GM12878 (cell line): ENCODE results near the gene ZMIZ1. TPM values are rescaled to one million over a fixed set of nuclear protein-coding genes. Genes with fewer than 3 reads are reported as not detected.

ENCODE experiments used
- ATAC-seq: fragments of 200-7000 bp; cut with Tn5 transposase; 3 replicates; pipeline ENCODE4 v1.9.1; 2020; ENCODE audit warnings: mild to moderate bottlenecking, moderate library complexity
- BruUV-seq: library from RNA; stranded (reverse); fragments of 400-500 nt; replicated peaks from 2 replicates; lab custom pipeline; 2021; lab: Mats Ljungman, UMichigan
- CTCF ChIA-PET: fragments of 300-600 bp; sonication (Branson Sonifier 250); formaldehyde crosslinking; extraction: SDS; loops from one replicate; lab custom pipeline; 2021; ENCODE audit warnings: inconsistent platforms; lab: Yijun Ruan, JAX
- POLR2A ChIA-PET: fragments of 350-600 bp; formaldehyde crosslinking; extraction: SDS; loops from one replicate; lab custom pipeline; 2021; ENCODE audit warnings: inconsistent platforms; lab: Charles Lee
- RAD21 ChIA-PET: fragments of 300-600 bp; sonication (Branson Sonifier 250); formaldehyde crosslinking; loops from one replicate; lab custom pipeline; 2023; ENCODE audit warnings: antibody characterized with exemption; ENCODE audit not compliant: unreplicated experiment; lab: Charles Lee
- SMC1A ChIA-PET: fragments of 300-600 bp; sonication (Branson Sonifier 250); formaldehyde crosslinking; loops from one replicate; lab custom pipeline; 2023; ENCODE audit not compliant: unreplicated experiment, uncharacterized antibody; lab: Charles Lee
- DNase-seq: peaks from one replicate; pipeline ENCODE4 v3.0.0-alpha.2; 2011; ENCODE audit warnings: low read depth, low spot score
- FAIRE-seq: peaks from 3 replicates; lab custom pipeline; 2011; peaks lifted over from hg19 to GRCh38; lab: Jason Lieb, UNC
- H2AFZ ChIP-seq: 2 replicates; pipeline ENCODE4 v1.6.0; 2011; ENCODE audit warnings: low read depth, low read length, control low read depth; ENCODE audit not compliant: control insufficient read depth
- H3K27ac ChIP-seq: 2 replicates; pipeline ENCODE4 v1.5.1; 2011; ENCODE audit warnings: control low read depth; ENCODE audit not compliant: control insufficient read depth, insufficient read depth
- H3K27me3 ChIP-seq, 2 experiments: replicated peaks in 1 of 2; 2 replicates each; pipeline versions ENCODE4 v1.6.0 to v1.6.1; 2011; ENCODE audit warnings: low read length in 1 of 2; ENCODE audit not compliant: control insufficient read depth in 2 of 2, insufficient read depth in 2 of 2
- H3K36me3 ChIP-seq, 2 experiments: 2 replicates each; pipeline ENCODE4 v1.5.1; 2011; ENCODE audit warnings: low read length in 1 of 2; ENCODE audit not compliant: control insufficient read depth in 2 of 2, insufficient read depth in 2 of 2
- H3K4me1 ChIP-seq: 2 replicates; pipeline ENCODE4 v1.6.1; 2011; ENCODE audit warnings: mild to moderate bottlenecking, low read length, moderate library complexity, mixed read lengths; ENCODE audit not compliant: control insufficient read depth, insufficient read depth
- H3K4me2 ChIP-seq: 2 replicates; pipeline ENCODE4 v1.6.0; 2011; ENCODE audit warnings: control low read depth; ENCODE audit not compliant: control insufficient read depth, insufficient read depth
- H3K4me3 ChIP-seq: fragments of 200-600 bp; sonication (generic); 2 replicates; pipeline ENCODE4 v1.5.1; 2016
- H3K79me2 ChIP-seq: 2 replicates; pipeline ENCODE4 v1.6.0; 2011; ENCODE audit warnings: low read length; ENCODE audit not compliant: control insufficient read depth, insufficient read depth
- H3K9ac ChIP-seq: 2 replicates; pipeline ENCODE4 v1.8.0; 2011; ENCODE audit warnings: low read length, control low read depth, mixed read lengths; ENCODE audit not compliant: control insufficient read depth, insufficient read depth
- H3K9me3 ChIP-seq: replicated peaks from 3 replicates; pipeline ENCODE4 v1.5.1; 2011; ENCODE audit warnings: mild to moderate bottlenecking, low read length; ENCODE audit not compliant: control insufficient read depth, insufficient read depth
- H4K20me1 ChIP-seq: 2 replicates; pipeline ENCODE4 v1.6.0; 2011; ENCODE audit not compliant: control insufficient read depth, insufficient read depth
- CREB1 ChIP-seq: IDR thresholded peaks from 2 replicates; pipeline ENCODE4 v1.6.1; 2012; ENCODE audit warnings: low read depth, mild to moderate bottlenecking, inconsistent platforms
- IKZF1 ChIP-seq: fragments of 450-650 bp; conservative IDR thresholded peaks from 2 replicates; pipeline ENCODE4 v1.6.1; 2017; ENCODE audit warnings: antibody characterized with exemption, mild to moderate bottlenecking
- LARP7 ChIP-seq: fragments of 450-650 bp; IDR thresholded peaks from 2 replicates; pipeline ENCODE4 v1.6.1; 2017; ENCODE audit warnings: mild to moderate bottlenecking
- MEF2B ChIP-seq: fragments of 450-650 bp; IDR thresholded peaks from 2 replicates; pipeline ENCODE4 v1.6.1; 2018; ENCODE audit warnings: mild to moderate bottlenecking, moderate library complexity; ENCODE audit not compliant: partially characterized antibody, poor library complexity, severe bottlenecking
- MYC ChIP-seq: IDR thresholded peaks from 2 replicates; pipeline ENCODE4 v1.6.1; 2011; ENCODE audit warnings: mild to moderate bottlenecking, low read length, moderate library complexity, inconsistent platforms; ENCODE audit not compliant: insufficient read depth, insufficient replicate concordance, insufficient read length, severe bottlenecking
- PKNOX1 ChIP-seq: fragments of 450-650 bp; IDR thresholded peaks from 2 replicates; pipeline ENCODE4 v1.6.1; 2016; ENCODE audit warnings: mild to moderate bottlenecking
- RCOR1 ChIP-seq: conservative IDR thresholded peaks from 2 replicates; pipeline ENCODE4 v1.6.1; 2012; ENCODE audit warnings: low read depth, low read length, improper control_type of control experiment
- SMAD1 ChIP-seq: fragments of 450-650 bp; IDR thresholded peaks from 2 replicates; pipeline ENCODE4 v1.6.1; 2018; ENCODE audit warnings: mild to moderate bottlenecking, low read depth; ENCODE audit not compliant: partially characterized antibody
- SUPT20H ChIP-seq: IDR thresholded peaks from 2 replicates; pipeline ENCODE4 v1.6.1; 2011; ENCODE audit warnings: low read depth, mild to moderate bottlenecking, low read length, moderate library complexity, borderline replicate concordance; ENCODE audit not compliant: control insufficient read depth
- ZNF207 ChIP-seq: fragments of 450-650 bp; IDR thresholded peaks from 2 replicates; pipeline ENCODE4 v1.6.1; 2014; ENCODE audit warnings: antibody characterized with exemption, mild to moderate bottlenecking, borderline replicate concordance
- ZNF592 ChIP-seq: fragments of 450-650 bp; IDR thresholded peaks from 2 replicates; pipeline ENCODE4 v1.6.1; 2017; ENCODE audit warnings: mild to moderate bottlenecking, moderate library complexity
- ZSCAN29 ChIP-seq: fragments of 450-650 bp; IDR thresholded peaks from 2 replicates; pipeline ENCODE4 v1.6.1; 2017; ENCODE audit warnings: mild to moderate bottlenecking, moderate library complexity
- WGBS: methylation state at CpG from one replicate; pipeline ENCODE4 v1.1.6; 2016; ENCODE audit warnings: low lambda C conversion rate; ENCODE audit not compliant: insufficient replicate concordance, insufficient coverage; ENCODE audit errors: missing lambda C conversion rate; 5-methylcytosine and 5-hydroxymethylcytosine counted together
- in situ Hi-C: fragments of 300-500 bp; cut with MboI; formaldehyde crosslinking; loops from 9 replicates; pipeline ENCODE4 v1.14.3; 2018; ENCODE audit warnings: mixed read lengths
- intact Hi-C: fragments of 100-400 bp; cut with micrococcal nuclease; formaldehyde crosslinking; loops from one replicate; pipeline ENCODE4 v1.14.2; 2022; ENCODE audit not compliant: unreplicated experiment
- polyA plus RNA-seq, 11 experiments: library from polyadenylated mRNA; depleted of rRNA in 4 of 11; unstranded in 6 of 11; stranded (reverse) in 5 of 11; fragments of >200 nt; fragmentation: Nextera tagmentation in 4 of 11; fragmentation: Illumina TruSeq in 1 of 11; extraction: Ambion mirVana in 4 of 11; extraction: Trizol in 1 of 11; gene quantifications; 1 replicate in 1 of 11; 2 replicates in 10 of 11; pipeline versions ENCODE4 v1.2.1 to v1.2.3, GENCODE V29; 2011 to 2016; ENCODE audit warnings: inconsistent platforms in 2 of 11, missing spikeins in 2 of 11, low read depth in 1 of 11
- total RNA-seq, 4 experiments: library from RNA; depleted of rRNA in 3 of 4; stranded (reverse); fragments of >200 nt in 3 of 4; fragmentation: Illumina TruSeq in 1 of 4; extraction: Trizol in 1 of 4; gene quantifications; 2 replicates each; pipeline versions ENCODE4 v1.2.1 to v1.2.3, GENCODE V29; 2013 to 2021
- TF ChIP-seq, protein P1 (sequence below): fragments of 450-650 bp; IDR thresholded peaks from 2 replicates; pipeline ENCODE4 v1.6.1; 2016; ENCODE audit warnings: mild to moderate bottlenecking, moderate library complexity, borderline replicate concordance

ZMIZ1 gene
- total and polyA plus RNA-seq, 10 of the 15 experiments (the other 5 are each of a cell fraction or from before 2014, with no cell fraction given), result 3.1 to 82.3 (median 14.9) TPM

GRCh38 chr10:79094412-79095175, 25.8 kb downstream of the ZMIZ1 start:
- ChIA-PET RAD21 (interaction anchor here (0.6 kb wide), 1 partner anchor 1065 kb away, joined by 4 read pairs; the partner anchor contains the start of gene POLR3A), POLR2A (interaction anchor here (0.6 to 0.7 kb wide), 2 partner anchors 119 to 122 kb away, joined by 3 to 4 read pairs; no protein-coding TSS in a partner anchor), SMC1A (interaction anchor here (0.9 kb wide), 1 partner anchor 10 kb away, joined by 3 read pairs; no protein-coding TSS in a partner anchor), CTCF (interaction anchor here (1.2 kb wide), 1 partner anchor 20 kb away, joined by 3 read pairs; no protein-coding TSS in a partner anchor)
- Histone ChIP-seq H3K79me2 (no peaks in the 10 kb centered on the region), H4K20me1 (no peaks in the 10 kb centered on the region), H3K4me1 (peaks cover 38% of the 10 kb centered on the region), H3K9me3 (no peaks in the 10 kb centered on the region), H3K4me3 (no peak overlapping the region), H3K9ac (no peak overlapping the region), H3K4me2 (0 out of 2 replicates have a peak overlapping the region, but pooled peaks have one; percentile 11), H3K27ac (no peak overlapping the region), H3K36me3 (no peaks in the 10 kb centered on the region), H2AFZ (no peak overlapping the region), H3K27me3 (no peaks in the 10 kb centered on the region)
- BruUV-seq, result no TSS peak
- in situ Hi-C loops, result no loop called here
- FAIRE-seq (no peak), DNase-seq (no peak), ATAC-seq (no peak)
- intact Hi-C loops, result no loop called here
- WGBS, result 73% methylated on average over 12 of the region's 12 CpGs
- no peak for TF ChIP-seq RCOR1
- TF ChIP-seq, protein P1, sequence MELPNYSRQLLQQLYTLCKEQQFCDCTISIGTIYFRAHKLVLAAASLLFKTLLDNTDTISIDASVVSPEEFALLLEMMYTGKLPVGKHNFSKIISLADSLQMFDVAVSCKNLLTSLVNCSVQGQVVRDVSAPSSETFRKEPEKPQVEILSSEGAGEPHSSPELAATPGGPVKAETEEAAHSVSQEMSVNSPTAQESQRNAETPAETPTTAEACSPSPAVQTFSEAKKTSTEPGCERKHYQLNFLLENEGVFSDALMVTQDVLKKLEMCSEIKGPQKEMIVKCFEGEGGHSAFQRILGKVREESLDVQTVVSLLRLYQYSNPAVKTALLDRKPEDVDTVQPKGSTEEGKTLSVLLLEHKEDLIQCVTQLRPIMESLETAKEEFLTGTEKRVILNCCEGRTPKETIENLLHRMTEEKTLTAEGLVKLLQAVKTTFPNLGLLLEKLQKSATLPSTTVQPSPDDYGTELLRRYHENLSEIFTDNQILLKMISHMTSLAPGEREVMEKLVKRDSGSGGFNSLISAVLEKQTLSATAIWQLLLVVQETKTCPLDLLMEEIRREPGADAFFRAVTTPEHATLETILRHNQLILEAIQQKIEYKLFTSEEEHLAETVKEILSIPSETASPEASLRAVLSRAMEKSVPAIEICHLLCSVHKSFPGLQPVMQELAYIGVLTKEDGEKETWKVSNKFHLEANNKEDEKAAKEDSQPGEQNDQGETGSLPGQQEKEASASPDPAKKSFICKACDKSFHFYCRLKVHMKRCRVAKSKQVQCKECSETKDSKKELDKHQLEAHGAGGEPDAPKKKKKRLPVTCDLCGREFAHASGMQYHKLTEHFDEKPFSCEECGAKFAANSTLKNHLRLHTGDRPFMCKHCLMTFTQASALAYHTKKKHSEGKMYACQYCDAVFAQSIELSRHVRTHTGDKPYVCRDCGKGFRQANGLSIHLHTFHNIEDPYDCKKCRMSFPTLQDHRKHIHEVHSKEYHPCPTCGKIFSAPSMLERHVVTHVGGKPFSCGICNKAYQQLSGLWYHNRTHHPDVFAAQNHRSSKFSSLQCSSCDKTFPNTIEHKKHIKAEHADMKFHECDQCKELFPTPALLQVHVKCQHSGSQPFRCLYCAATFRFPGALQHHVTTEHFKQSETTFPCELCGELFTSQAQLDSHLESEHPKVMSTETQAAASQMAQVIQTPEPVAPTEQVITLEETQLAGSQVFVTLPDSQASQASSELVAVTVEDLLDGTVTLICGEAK, result no peak
- TF ChIP-seq MEF2B, result no peak
- no peak for TF ChIP-seq CREB1
- TF ChIP-seq SUPT20H, result no peak
- no peak for TF ChIP-seq ZNF592
- TF ChIP-seq ZNF207, result no peak
- no peak for TF ChIP-seq ZSCAN29
- TF ChIP-seq IKZF1, result no peak
- no peak for TF ChIP-seq SMAD1
- TF ChIP-seq MYC, result no peak
- TF ChIP-seq PKNOX1, result no peak
- TF ChIP-seq LARP7, result no peak
